Cardiac muscle cell (in vitro differentiated cells and primary cell): Measurements from ENCODE around the gene GABRG3. TPM values are rescaled to one million over a fixed set of nuclear protein-coding genes. Genes with fewer than 3 reads are reported as not detected.

Experiments used
- DNase-seq, 2 donors: peaks; one replicate each; pipeline versions ENCODE4 v3.0.0 to v3.0.0-alpha.2; 2010 to 2017; ENCODE audit warnings: low read depth in 1 of 2, low spot score in 1 of 2
- H3K27ac ChIP-seq: fragments of 200-600 bp; sonication (generic); 2 replicates; pipeline ENCODE4 v1.5.1; 2016
- H3K27me3 ChIP-seq: fragments of 200-600 bp; sonication (generic); 2 replicates; pipeline ENCODE4 v1.6.0; 2016; ENCODE audit warnings: control low read depth
- H3K36me3 ChIP-seq: fragments of 200-600 bp; sonication (generic); 2 replicates; pipeline ENCODE4 v1.5.1; 2016; ENCODE audit warnings: control low read depth
- H3K4me1 ChIP-seq: fragments of 200-600 bp; sonication (generic); 2 replicates; pipeline ENCODE4 v1.8.1; 2017; ENCODE audit warnings: low read depth, mild to moderate bottlenecking, mixed run types
- H3K4me3 ChIP-seq: fragments of 200-600 bp; sonication (generic); 2 replicates; pipeline ENCODE4 v1.5.1; 2016; ENCODE audit warnings: mild to moderate bottlenecking
- H3K9me3 ChIP-seq: fragments of 200-600 bp; sonication (generic); 2 replicates; pipeline ENCODE4 v1.5.1; 2017; ENCODE audit warnings: low read depth, mild to moderate bottlenecking, control low read depth
- CTCF ChIP-seq: IDR thresholded peaks from 2 replicates; pipeline ENCODE4 v1.5.1; 2012; ENCODE audit warnings: low read depth, mild to moderate bottlenecking, low read length
- polyA plus RNA-seq: library from polyadenylated mRNA; unstranded; fragments of >200 nt; fragmentation: Nextera tagmentation; extraction: Ambion mirVana; gene quantifications from 2 replicates; pipeline ENCODE4 v1.2.1, GENCODE V29; 2016
- total RNA-seq: library from RNA; depleted of rRNA; stranded (reverse); fragments of >200 nt; gene quantifications from 2 replicates; pipeline ENCODE4 v1.2.3, GENCODE V29; 2016

GABRG3 gene
- total and polyA plus RNA-seq, 2 experiments from 2014 or later, result not detected

DNA sequence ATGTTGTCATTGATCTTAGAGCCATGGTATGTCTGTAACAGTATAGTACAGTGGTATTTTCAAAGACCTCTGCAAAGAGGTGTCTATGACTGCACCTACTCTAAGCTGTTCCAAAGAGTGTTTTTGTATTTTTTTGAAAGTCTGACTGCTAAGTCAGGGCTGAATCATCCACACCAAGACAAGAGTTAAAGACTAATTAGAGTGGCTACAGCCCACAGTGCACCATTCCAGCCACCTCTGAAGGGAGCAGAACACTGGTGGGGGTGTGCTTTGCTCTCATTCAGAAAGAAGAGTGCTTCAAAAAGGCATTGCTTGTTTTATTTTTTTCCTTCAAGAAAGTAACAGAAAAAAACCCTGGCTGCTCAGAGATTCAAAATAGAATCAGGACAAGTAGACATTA is 301.4 kb downstream of the GABRG3 start:
- Histone ChIP-seq H3K27ac (no peak overlapping the region), H3K36me3 (no peaks in the 10 kb centered on the region), H3K4me1 (no peaks in the 10 kb centered on the region), H3K4me3 (no peak overlapping the region), H3K27me3 (no peaks in the 10 kb centered on the region), H3K9me3 (no peaks in the 10 kb centered on the region)
- TF ChIP-seq CTCF, result no peak
- DNase-seq, result no peak

GRCh38 chr15:27273506-27273905 is 302.5 kb downstream of the GABRG3 start:
- Histone ChIP-seq H3K4me1 (no peaks in the 10 kb centered on the region), H3K36me3 (no peaks in the 10 kb centered on the region), H3K4me3 (no peak overlapping the region), H3K27ac (no peak overlapping the region), H3K9me3 (no peaks in the 10 kb centered on the region), H3K27me3 (no peaks in the 10 kb centered on the region)
- DNase-seq, result no peak
- TF ChIP-seq CTCF, result no peak

DNA sequence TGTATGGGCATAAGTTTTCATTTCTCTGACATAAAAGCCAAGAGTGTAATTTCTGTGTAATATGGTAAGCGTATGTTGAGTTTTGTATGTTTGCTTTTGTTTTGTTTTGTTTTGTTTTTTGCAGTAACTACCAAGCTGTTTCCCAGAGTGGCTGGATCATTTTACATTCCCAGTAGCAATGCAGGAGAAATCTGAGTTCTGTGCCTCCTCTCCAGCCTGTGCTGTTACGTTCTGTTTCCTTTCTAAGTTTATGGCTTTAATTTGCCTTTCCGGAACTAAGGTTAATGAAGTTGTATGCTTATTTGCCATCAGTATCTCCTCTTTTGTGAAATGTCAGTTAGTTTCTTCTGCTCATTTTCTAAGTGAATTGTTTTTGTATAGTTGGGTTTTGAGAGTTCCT is 307.8 kb downstream of the GABRG3 start:
- no peak for TF ChIP-seq CTCF
- Histone ChIP-seq H3K27me3 (no peaks in the 10 kb centered on the region), H3K9me3 (no peaks in the 10 kb centered on the region), H3K27ac (no peak overlapping the region), H3K4me3 (no peak overlapping the region), H3K4me1 (no peaks in the 10 kb centered on the region), H3K36me3 (no peaks in the 10 kb centered on the region)
- DNase-seq, result no peak

DNA sequence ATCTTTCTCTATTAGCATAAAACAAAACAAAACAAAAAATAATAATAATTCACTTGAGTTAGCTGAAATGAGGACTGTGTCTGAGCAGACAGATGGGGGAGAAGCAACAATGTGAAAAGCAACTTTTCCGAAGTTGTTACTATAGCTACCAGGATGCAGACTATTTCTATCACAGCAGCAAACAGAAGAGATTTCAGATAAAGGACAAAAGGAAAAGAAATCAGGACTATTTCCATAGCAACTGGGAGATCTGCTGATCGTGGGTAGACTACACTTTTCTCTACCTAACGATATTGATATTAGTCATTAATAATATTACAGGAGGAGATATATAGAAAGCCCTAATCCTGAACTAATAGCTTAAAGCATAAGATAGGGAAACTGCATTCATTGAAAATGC is 321.7 kb downstream of the GABRG3 start:
- TF ChIP-seq CTCF, result no peak
- no peak for DNase-seq

DNA sequence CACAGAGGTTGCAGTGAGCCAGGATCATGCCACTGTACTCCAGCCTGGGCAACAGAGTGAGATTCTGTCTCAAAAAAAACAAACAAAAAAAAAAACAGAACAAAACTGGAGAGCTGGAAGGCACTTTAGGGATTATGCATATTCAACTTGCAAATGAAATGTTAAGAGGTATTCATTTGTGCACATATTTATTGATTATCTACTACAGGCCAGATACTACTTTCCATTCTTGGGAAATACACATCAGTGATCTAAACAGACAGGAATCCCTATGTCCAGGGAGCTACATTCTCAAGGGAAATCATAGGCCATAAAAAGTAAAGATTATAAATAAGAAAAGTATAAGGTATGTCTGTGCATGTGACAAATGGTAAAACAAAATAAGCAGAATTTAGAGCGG is 322.6 kb downstream of the GABRG3 start:
- no peak overlapping the region for H3K4me3 ChIP-seq
- H3K9me3 ChIP-seq, result no peaks in the 10 kb centered on the region
- no peaks in the 10 kb centered on the region for H3K27me3 ChIP-seq
- H3K4me1 ChIP-seq, result no peaks in the 10 kb centered on the region
- no peak overlapping the region for H3K27ac ChIP-seq
- H3K36me3 ChIP-seq, result no peaks in the 10 kb centered on the region
- no peak for DNase-seq
- no peak for TF ChIP-seq CTCF

More for the DNA sequence above, 321.7 kb downstream of the GABRG3 start:
- Histone ChIP-seq H3K36me3 (no peaks in the 10 kb centered on the region), H3K4me3 (no peak overlapping the region), H3K9me3 (no peaks in the 10 kb centered on the region), H3K27ac (no peak overlapping the region), H3K4me1 (no peaks in the 10 kb centered on the region), H3K27me3 (no peaks in the 10 kb centered on the region)

DNA sequence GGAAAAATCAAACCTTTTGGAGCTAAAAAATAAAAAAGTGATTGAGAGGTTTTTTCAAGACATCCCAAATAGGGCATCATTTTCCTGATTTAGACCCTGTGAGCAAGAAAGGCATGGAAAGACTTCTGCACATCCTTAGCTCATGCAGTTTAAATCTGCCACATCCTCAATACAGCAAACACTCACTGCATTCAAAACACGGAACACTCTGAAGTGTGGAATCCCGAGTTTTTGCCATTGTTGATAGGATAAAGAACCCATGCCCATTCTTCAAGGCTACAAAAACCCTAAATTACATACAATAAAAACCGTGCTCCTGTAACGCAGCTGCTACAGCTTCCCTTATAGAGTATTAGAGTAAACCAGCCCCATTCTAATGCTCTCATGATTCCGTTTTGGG is 346.8 kb downstream of the GABRG3 start:
- Histone ChIP-seq H3K36me3 (no peaks in the 10 kb centered on the region), H3K4me1 (no peaks in the 10 kb centered on the region), H3K9me3 (no peaks in the 10 kb centered on the region), H3K27me3 (no peaks in the 10 kb centered on the region), H3K4me3 (no peak overlapping the region), H3K27ac (no peak overlapping the region)
- no peak for DNase-seq
- no peak for TF ChIP-seq CTCF
